HuH-7.5 (cell line): ENCODE measurements around the gene NSUN4.

Experiments used
- DNase-seq: peaks from one replicate; pipeline ENCODE4 v3.0.0; 2011; ENCODE audit warnings: low spot score

Gene NSUN4

GRCh38 chr1:46406881-46407608, 66.4 kb downstream of the NSUN4 start:
- no peak for DNase-seq

GRCh38 chr1:46407636-46408035, 67.0 kb downstream of the NSUN4 start:
- DNase-seq = no peak

GRCh38 chr1:46408356-46409062, 67.9 kb downstream of the NSUN4 start:
- no peak for DNase-seq

GRCh38 chr1:46409063-46409372, 68.4 kb downstream of the NSUN4 start:
- no peak for DNase-seq

- no peak for DNase-seq
Measured at GRCh38 chr1:46410156-46411009, 69.8 kb downstream of the NSUN4 start.

- DNase-seq = no peak
Measured at GRCh38 chr1:46411010-46411405, 70.4 kb downstream of the NSUN4 start.
